Ishikawa (cell line): ENCODE measurements around the gene MPO.

Experiments used
- CEBPB ChIP-seq: IDR thresholded peaks from 2 replicates; pipeline ENCODE4 v1.6.1; 2012
- EP300 ChIP-seq: IDR thresholded peaks from 2 replicates; pipeline ENCODE4 v1.6.1; 2012; ENCODE audit warnings: borderline replicate concordance
- FOXM1 ChIP-seq: IDR thresholded peaks from 2 replicates; pipeline ENCODE4 v1.6.1; 2012; ENCODE audit warnings: low read depth, borderline replicate concordance
- MAX ChIP-seq: IDR thresholded peaks from 2 replicates; pipeline ENCODE4 v1.6.1; 2012
- RAD21 ChIP-seq: IDR thresholded peaks from 2 replicates; pipeline ENCODE4 v1.6.1; 2012; ENCODE audit warnings: low read depth
- REST ChIP-seq: IDR thresholded peaks from 2 replicates; pipeline ENCODE4 v1.6.1; 2012; ENCODE audit warnings: low read depth, mild to moderate bottlenecking
- TAF1 ChIP-seq: IDR thresholded peaks from 2 replicates; pipeline ENCODE4 v1.6.1; 2012; ENCODE audit warnings: low read depth, mild to moderate bottlenecking
- TEAD4 ChIP-seq: IDR thresholded peaks from 2 replicates; pipeline ENCODE4 v1.6.1; 2012
- YY1 ChIP-seq: IDR thresholded peaks from 2 replicates; pipeline ENCODE4 v1.6.1; 2012; ENCODE audit warnings: low read depth

DNA sequence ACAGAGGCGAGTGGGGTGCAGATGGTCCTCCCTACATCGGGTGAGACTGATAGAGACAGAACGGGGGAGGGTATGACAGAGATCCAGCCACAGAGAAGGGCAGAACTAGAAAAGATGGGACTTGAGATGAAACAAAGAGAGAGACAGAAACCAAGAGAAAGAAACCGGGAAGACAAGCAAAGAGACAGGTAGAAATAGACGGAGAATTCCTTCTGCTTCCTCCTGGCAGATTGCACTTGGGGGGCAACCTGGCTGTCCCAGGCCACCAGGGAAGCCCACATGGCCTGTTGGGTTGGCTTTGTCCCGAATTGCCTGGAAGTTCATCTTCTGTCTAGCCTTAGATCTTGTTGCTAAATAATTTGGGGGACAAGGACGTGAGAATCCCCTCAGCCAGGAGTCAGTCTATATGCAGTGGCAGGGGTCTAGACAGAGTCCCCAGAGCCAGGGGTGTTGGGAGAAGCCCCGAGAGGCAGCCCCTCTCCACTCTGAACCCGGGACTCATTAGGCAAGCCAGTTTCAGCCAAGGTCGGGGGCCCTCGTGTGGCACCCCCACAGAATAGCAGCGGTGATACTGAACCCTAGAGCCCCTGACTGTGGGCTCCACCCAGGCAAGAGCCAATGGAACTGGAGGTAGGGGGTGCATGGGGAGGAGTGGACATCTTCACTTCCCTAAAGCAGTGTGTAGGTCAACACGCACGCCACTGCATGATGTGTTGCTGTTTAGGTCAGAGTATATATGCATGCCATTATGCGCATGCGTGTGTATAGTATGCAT, 48.5 kb upstream of the MPO start:
- TF ChIP-seq TEAD4, result no peak
- TF ChIP-seq FOXM1, result no peak
- no peak for TF ChIP-seq RAD21
- no peak for TF ChIP-seq EP300
- no peak for TF ChIP-seq REST
- TF ChIP-seq MAX, result no peak
- TF ChIP-seq CEBPB, result no peak
- TF ChIP-seq TAF1, result no peak
- no peak for TF ChIP-seq YY1
